ENCODE results near the gene POLR1A.

The POLR1A gene

GRCh38 chr2:86142436-86143257 is 37.0 kb upstream of the POLR1A start:
- TF ChIP-seq ARNTL (CRISPR knock-in tag; IDR thresholded peaks at IDR 0.05; ENCODE audit: borderline replicate concordance, low read depth), result no peak
- no peak for TF ChIP-seq ZNF70 (CRISPR knock-in tag; IDR thresholded peaks at IDR 0.05)

GRCh38 chr2:86140969-86141392 is 35.3 kb upstream of the POLR1A start:
- TF ChIP-seq TOX (CRISPR knock-in tag; IDR thresholded peaks at IDR 0.05; ENCODE audit: borderline replicate concordance), result no peak
- no peak for TF ChIP-seq ISL1 (CRISPR knock-in tag; IDR thresholded peaks at IDR 0.05)
- no peak for TF ChIP-seq RARB (CRISPR knock-in tag; IDR thresholded peaks at IDR 0.05)
- TF ChIP-seq TSHZ2 (CRISPR knock-in tag; IDR thresholded peaks at IDR 0.05), result no peak
- TF ChIP-seq CSRNP3 (CRISPR knock-in tag; IDR thresholded peaks at IDR 0.05), result no peak
- no peak for TF ChIP-seq BACH2 (CRISPR knock-in tag; IDR thresholded peaks at IDR 0.05; ENCODE audit: borderline replicate concordance)
- TF ChIP-seq ESRRG (CRISPR knock-in tag; IDR thresholded peaks at IDR 0.05), result no peak
- TF ChIP-seq ZNF8 (CRISPR knock-in tag; IDR thresholded peaks at IDR 0.05), result no peak
- TF ChIP-seq ZNF70 (CRISPR knock-in tag; IDR thresholded peaks at IDR 0.05), result no peak
- TF ChIP-seq OSR1 (CRISPR knock-in tag; IDR thresholded peaks at IDR 0.05), result no peak
- no peak for TF ChIP-seq ZFP3 (CRISPR knock-in tag; IDR thresholded peaks at IDR 0.05)
- no peak for TF ChIP-seq CSDC2 (CRISPR knock-in tag; IDR thresholded peaks at IDR 0.05)
- no peak for TF ChIP-seq POU6F1 (CRISPR knock-in tag; IDR thresholded peaks at IDR 0.05; ENCODE audit: borderline replicate concordance, low read depth)
- no peak for TF ChIP-seq CREB5 (CRISPR knock-in tag; IDR thresholded peaks at IDR 0.05; ENCODE audit: low read depth)
- TF ChIP-seq PPARA (CRISPR knock-in tag; IDR thresholded peaks at IDR 0.05; ENCODE audit: borderline replicate concordance), result no peak
- TF ChIP-seq ZC3H10 (CRISPR knock-in tag; IDR thresholded peaks at IDR 0.05), result no peak
- no peak for TF ChIP-seq ZNF565 (CRISPR knock-in tag; conservative IDR thresholded peaks at IDR 0.05; ENCODE audit: low read depth)
- TF ChIP-seq ARNTL (CRISPR knock-in tag; IDR thresholded peaks at IDR 0.05; ENCODE audit: borderline replicate concordance, low read depth), result no peak
- no peak for TF ChIP-seq ZFP30 (CRISPR knock-in tag; IDR thresholded peaks at IDR 0.05)
- no peak for ATAC-seq

More at GRCh38 chr2:86142436-86143257, 37.0 kb upstream of the POLR1A start:
- ATAC-seq, result no peak

- no peak for TF ChIP-seq ESRRG (CRISPR knock-in tag; IDR thresholded peaks at IDR 0.05)
- no peak for TF ChIP-seq RARB (CRISPR knock-in tag; IDR thresholded peaks at IDR 0.05)
- no peak for TF ChIP-seq CSDC2 (CRISPR knock-in tag; IDR thresholded peaks at IDR 0.05)
- no peak for TF ChIP-seq TSHZ2 (CRISPR knock-in tag; IDR thresholded peaks at IDR 0.05)
- no peak for TF ChIP-seq ZC3H10 (CRISPR knock-in tag; IDR thresholded peaks at IDR 0.05)
- no peak for TF ChIP-seq SNAI2 (CRISPR knock-in tag; IDR thresholded peaks at IDR 0.05)
- TF ChIP-seq ZNF8 (CRISPR knock-in tag; IDR thresholded peaks at IDR 0.05), result no peak
- TF ChIP-seq ZFP30 (CRISPR knock-in tag; IDR thresholded peaks at IDR 0.05), result no peak
- no peak for TF ChIP-seq TCF4 (CRISPR knock-in tag; IDR thresholded peaks at IDR 0.05; ENCODE audit: borderline replicate concordance)
- no peak for TF ChIP-seq ZFP3 (CRISPR knock-in tag; IDR thresholded peaks at IDR 0.05)
- TF ChIP-seq PPARA (CRISPR knock-in tag; IDR thresholded peaks at IDR 0.05; ENCODE audit: borderline replicate concordance), result no peak
- no peak for TF ChIP-seq PATZ1 (CRISPR knock-in tag; IDR thresholded peaks at IDR 0.05; ENCODE audit: borderline replicate concordance)
- TF ChIP-seq POU6F1 (CRISPR knock-in tag; IDR thresholded peaks at IDR 0.05; ENCODE audit: borderline replicate concordance, low read depth), result no peak
- no peak for TF ChIP-seq OSR1 (CRISPR knock-in tag; IDR thresholded peaks at IDR 0.05)
- TF ChIP-seq BACH2 (CRISPR knock-in tag; IDR thresholded peaks at IDR 0.05; ENCODE audit: borderline replicate concordance), result no peak
- TF ChIP-seq TOX (CRISPR knock-in tag; IDR thresholded peaks at IDR 0.05; ENCODE audit: borderline replicate concordance), result no peak
Observed at GRCh38 chr2:86139981-86140380, 34.3 kb upstream of the POLR1A start.

More at GRCh38 chr2:86139981-86140380, 34.3 kb upstream of the POLR1A start:
- ATAC-seq, result no peak

Measured in SK-N-SH treated with all-trans-retinoic acid at 6 μM for 48 hours (cell line).